ENCODE measurements around the gene ASMTL. TPM values are rescaled to one million over a fixed set of nuclear protein-coding genes. Genes with fewer than 3 reads are reported as not detected.
"Not testable (repeated sequence)": the region's sequence is repeated elsewhere in the genome, so short reads cannot be mapped to it uniquely, and the experiment has no call there.

ASMTL gene
- polyA plus RNA-seq, 1 donor (not counting 4 experiments of a cell fraction or from before 2014, with no cell fraction given): 13.8 TPM

- H3K4me3 ChIP-seq (ENCODE audit: control insufficient read depth in 2 of 3, extremely low read depth in 1 of 3, insufficient read depth in 2 of 3, low read depth in 1 of 3, low read length in 3 of 3): no peak overlapping the region
- dilution Hi-C loops (cut with MboI; ENCODE audit: extremely low pct_ligation_motif_present, low sequenced_read_pairs): no loop called here
- H3K4me2 ChIP-seq (ENCODE audit: control insufficient read depth, extremely low read depth, insufficient read depth, low read depth, low read length): no peak overlapping the region
- H3K27me3 ChIP-seq (ENCODE audit: control insufficient read depth, extremely low read depth, insufficient read depth, low read length): no peaks in the 10 kb centered on the region
- no peak for TF ChIP-seq EZH2 (IDR thresholded peaks at IDR 0.05; ENCODE audit: low read length)
- TF ChIP-seq, protein P1, sequence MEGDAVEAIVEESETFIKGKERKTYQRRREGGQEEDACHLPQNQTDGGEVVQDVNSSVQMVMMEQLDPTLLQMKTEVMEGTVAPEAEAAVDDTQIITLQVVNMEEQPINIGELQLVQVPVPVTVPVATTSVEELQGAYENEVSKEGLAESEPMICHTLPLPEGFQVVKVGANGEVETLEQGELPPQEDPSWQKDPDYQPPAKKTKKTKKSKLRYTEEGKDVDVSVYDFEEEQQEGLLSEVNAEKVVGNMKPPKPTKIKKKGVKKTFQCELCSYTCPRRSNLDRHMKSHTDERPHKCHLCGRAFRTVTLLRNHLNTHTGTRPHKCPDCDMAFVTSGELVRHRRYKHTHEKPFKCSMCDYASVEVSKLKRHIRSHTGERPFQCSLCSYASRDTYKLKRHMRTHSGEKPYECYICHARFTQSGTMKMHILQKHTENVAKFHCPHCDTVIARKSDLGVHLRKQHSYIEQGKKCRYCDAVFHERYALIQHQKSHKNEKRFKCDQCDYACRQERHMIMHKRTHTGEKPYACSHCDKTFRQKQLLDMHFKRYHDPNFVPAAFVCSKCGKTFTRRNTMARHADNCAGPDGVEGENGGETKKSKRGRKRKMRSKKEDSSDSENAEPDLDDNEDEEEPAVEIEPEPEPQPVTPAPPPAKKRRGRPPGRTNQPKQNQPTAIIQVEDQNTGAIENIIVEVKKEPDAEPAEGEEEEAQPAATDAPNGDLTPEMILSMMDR (optimal IDR thresholded peaks at IDR 0.05 in 1 of 3, IDR thresholded peaks at IDR 0.05 in 1 of 3, conservative IDR thresholded peaks at IDR 0.05 in 1 of 3; ENCODE audit: extremely low read depth in 1 of 3, insufficient read depth in 2 of 3, low read length in 3 of 3): no peak
- H3K79me2 ChIP-seq (ENCODE audit: control insufficient read depth, insufficient read depth, low read length): no peaks in the 10 kb centered on the region
- no peak overlapping the region for H2AFZ ChIP-seq (ENCODE audit: control insufficient read depth, low read length)
- H3K9ac ChIP-seq (ENCODE audit: control insufficient read depth, extremely low read depth, insufficient read depth, low read length): no peak overlapping the region
- peaks cover 7 to 15% of the 10 kb centered on the region in 2 experiments for H3K36me3 ChIP-seq (ENCODE audit: control insufficient read depth in 2 of 2, extremely low read depth in 1 of 2, insufficient read depth in 2 of 2, low read length in 2 of 2)
- no peaks in the 10 kb centered on the region for H3K9me1 ChIP-seq (ENCODE audit: control insufficient read depth, extremely low read depth, insufficient read depth, low read length)
- H3K9me3 ChIP-seq (ENCODE audit: control insufficient read depth, low read depth, low read length): no peaks in the 10 kb centered on the region
- no peaks in the 10 kb centered on the region for H4K20me1 ChIP-seq (ENCODE audit: control insufficient read depth, extremely low read depth, insufficient read depth, low read length)
- H3K4me1 ChIP-seq (ENCODE audit: control insufficient read depth, extremely low read depth, insufficient read depth, low read length): no peaks in the 10 kb centered on the region
- H3K27ac ChIP-seq (ENCODE audit: control insufficient read depth, insufficient read depth, low read length): no peak overlapping the region
- DNase-seq (ENCODE audit: low read depth, low spot score) (no peak), FAIRE-seq (no peak)
These were observed 41.4 kb downstream of the ASMTL start for GRCh38 chrX:1411326-1411725.

- H3K36me3 ChIP-seq (ENCODE audit: control insufficient read depth in 2 of 2, extremely low read depth in 1 of 2, insufficient read depth in 2 of 2, low read length in 2 of 2): peaks cover 12 to 14% of the 10 kb centered on the region in 2 experiments
- TF ChIP-seq, protein P1 (optimal IDR thresholded peaks at IDR 0.05 in 1 of 3, IDR thresholded peaks at IDR 0.05 in 1 of 3, conservative IDR thresholded peaks at IDR 0.05 in 1 of 3; ENCODE audit: extremely low read depth in 1 of 3, insufficient read depth in 2 of 3, low read length in 3 of 3): no peak
- no peak for TF ChIP-seq EZH2 (IDR thresholded peaks at IDR 0.05; ENCODE audit: low read length)
- no peak overlapping the region for H2AFZ ChIP-seq (ENCODE audit: control insufficient read depth, low read length)
- dilution Hi-C loops (cut with MboI; ENCODE audit: extremely low pct_ligation_motif_present, low sequenced_read_pairs): no loop called here
- no peak overlapping the region for H3K27ac ChIP-seq (ENCODE audit: control insufficient read depth, insufficient read depth, low read length)
- no peaks in the 10 kb centered on the region for H3K27me3 ChIP-seq (ENCODE audit: control insufficient read depth, extremely low read depth, insufficient read depth, low read length)
- H3K9ac ChIP-seq (ENCODE audit: control insufficient read depth, extremely low read depth, insufficient read depth, low read length): no peak overlapping the region
- H4K20me1 ChIP-seq (ENCODE audit: control insufficient read depth, extremely low read depth, insufficient read depth, low read length): no peaks in the 10 kb centered on the region
- no peak overlapping the region for H3K4me2 ChIP-seq (ENCODE audit: control insufficient read depth, extremely low read depth, insufficient read depth, low read depth, low read length)
- H3K4me1 ChIP-seq (ENCODE audit: control insufficient read depth, extremely low read depth, insufficient read depth, low read length): no peaks in the 10 kb centered on the region
- H3K9me1 ChIP-seq (ENCODE audit: control insufficient read depth, extremely low read depth, insufficient read depth, low read length): no peaks in the 10 kb centered on the region
- no peak for FAIRE-seq
- no peaks in the 10 kb centered on the region for H3K79me2 ChIP-seq (ENCODE audit: control insufficient read depth, insufficient read depth, low read length)
- H3K9me3 ChIP-seq (ENCODE audit: control insufficient read depth, low read depth, low read length): no peaks in the 10 kb centered on the region
- no peak overlapping the region for H3K4me3 ChIP-seq (ENCODE audit: control insufficient read depth in 2 of 3, extremely low read depth in 1 of 3, insufficient read depth in 2 of 3, low read depth in 1 of 3, low read length in 3 of 3)
- no peak for DNase-seq (ENCODE audit: low read depth, low spot score)
These were observed 45.7 kb downstream of the ASMTL start for GRCh38 chrX:1407035-1407434.

GRCh38 chrX:1405769-1406168 lies 46.9 kb downstream of the ASMTL start:
- dilution Hi-C loops (cut with MboI; ENCODE audit: extremely low pct_ligation_motif_present, low sequenced_read_pairs); H3K9ac ChIP-seq (ENCODE audit: control insufficient read depth, extremely low read depth, insufficient read depth, low read length); FAIRE-seq; H3K27me3 ChIP-seq (ENCODE audit: control insufficient read depth, extremely low read depth, insufficient read depth, low read length); H3K79me2 ChIP-seq (ENCODE audit: control insufficient read depth, insufficient read depth, low read length); H4K20me1 ChIP-seq (ENCODE audit: control insufficient read depth, extremely low read depth, insufficient read depth, low read length); DNase-seq (ENCODE audit: low read depth, low spot score); H3K4me3 ChIP-seq (ENCODE audit: control insufficient read depth in 2 of 3, extremely low read depth in 1 of 3, insufficient read depth in 2 of 3, low read depth in 1 of 3, low read length in 3 of 3); H3K9me1 ChIP-seq (ENCODE audit: control insufficient read depth, extremely low read depth, insufficient read depth, low read length); H3K9me3 ChIP-seq (ENCODE audit: control insufficient read depth, low read depth, low read length); H3K27ac ChIP-seq (ENCODE audit: control insufficient read depth, insufficient read depth, low read length); H2AFZ ChIP-seq (ENCODE audit: control insufficient read depth, low read length); H3K4me2 ChIP-seq (ENCODE audit: control insufficient read depth, extremely low read depth, insufficient read depth, low read depth, low read length); H3K4me1 ChIP-seq (ENCODE audit: control insufficient read depth, extremely low read depth, insufficient read depth, low read length): not testable (repeated sequence)
- peaks cover 12 to 14% of the 10 kb centered on the region in 2 experiments for H3K36me3 ChIP-seq (ENCODE audit: control insufficient read depth in 2 of 2, extremely low read depth in 1 of 2, insufficient read depth in 2 of 2, low read length in 2 of 2)

GRCh38 chrX:1403867-1404266 lies 48.8 kb downstream of the ASMTL start:
- H3K4me2 ChIP-seq (ENCODE audit: control insufficient read depth, extremely low read depth, insufficient read depth, low read depth, low read length); H3K9ac ChIP-seq (ENCODE audit: control insufficient read depth, extremely low read depth, insufficient read depth, low read length); H2AFZ ChIP-seq (ENCODE audit: control insufficient read depth, low read length); DNase-seq (ENCODE audit: low read depth, low spot score); FAIRE-seq; dilution Hi-C loops (cut with MboI; ENCODE audit: extremely low pct_ligation_motif_present, low sequenced_read_pairs); H3K4me1 ChIP-seq (ENCODE audit: control insufficient read depth, extremely low read depth, insufficient read depth, low read length); H3K79me2 ChIP-seq (ENCODE audit: control insufficient read depth, insufficient read depth, low read length); H3K9me3 ChIP-seq (ENCODE audit: control insufficient read depth, low read depth, low read length); H3K4me3 ChIP-seq (ENCODE audit: control insufficient read depth in 2 of 3, extremely low read depth in 1 of 3, insufficient read depth in 2 of 3, low read depth in 1 of 3, low read length in 3 of 3); H4K20me1 ChIP-seq (ENCODE audit: control insufficient read depth, extremely low read depth, insufficient read depth, low read length); H3K27me3 ChIP-seq (ENCODE audit: control insufficient read depth, extremely low read depth, insufficient read depth, low read length); H3K27ac ChIP-seq (ENCODE audit: control insufficient read depth, insufficient read depth, low read length); H3K9me1 ChIP-seq (ENCODE audit: control insufficient read depth, extremely low read depth, insufficient read depth, low read length): not testable (repeated sequence)
- H3K36me3 ChIP-seq (ENCODE audit: control insufficient read depth in 2 of 2, extremely low read depth in 1 of 2, insufficient read depth in 2 of 2, low read length in 2 of 2): peaks cover 12 to 20% of the 10 kb centered on the region in 2 experiments
